GM18907 (cell line): ENCODE results near the gene LYRM1.
"Not testable (repeated sequence)": the region's sequence is repeated elsewhere in the genome, so short reads cannot be mapped to it uniquely, and the experiment has no call there.

Experiments used
- ATAC-seq: cut with Tn5 transposase; IDR thresholded peaks from one replicate; pipeline ENCODE4 v1.9.1; 2021; ENCODE audit warnings: mild to moderate bottlenecking, moderate library complexity; ENCODE audit not compliant: unreplicated experiment

Gene LYRM1

GRCh38 chr16:20973201-20973600, 72.6 kb downstream of the LYRM1 start:
- not testable (repeated sequence) for ATAC-seq
